ENCODE measurements around the gene MORN2. TPM values are rescaled to one million over a fixed set of nuclear protein-coding genes. Genes with fewer than 3 reads are reported as not detected.

The MORN2 gene
- total and polyA plus RNA-seq, 2 donors (not counting 3 experiments of a cell fraction or from before 2014, with no cell fraction given), result 11.6 to 15.0 TPM

DNA sequence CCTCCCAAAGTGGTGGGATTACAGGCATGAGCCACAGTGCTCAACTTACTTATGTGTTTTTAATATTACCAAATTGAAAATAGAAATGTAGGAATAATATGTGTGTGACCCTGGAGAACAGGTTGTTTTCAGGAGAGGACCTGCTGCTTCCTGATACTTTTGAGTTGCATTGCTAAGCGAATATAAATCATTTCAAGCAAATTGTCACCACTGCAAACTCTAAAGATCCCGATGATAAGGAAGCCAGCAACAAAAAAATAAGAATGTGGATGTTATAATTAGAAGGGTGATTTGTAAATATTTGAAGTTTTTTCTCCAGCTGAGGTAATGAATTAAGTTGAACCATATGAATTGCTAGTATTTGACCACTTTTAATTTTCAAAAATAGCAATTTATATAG is 54.8 kb downstream of the MORN2 start:
- DNase-seq (ENCODE audit: low read depth, low spot score), result no peak
- Histone ChIP-seq H3K36me3 (ENCODE audit: control insufficient read depth in 2 of 2, extremely low read depth in 1 of 2, insufficient read depth in 2 of 2, low read length in 2 of 2) (no peaks in the 10 kb centered on the region), H3K4me3 (replicated peaks in 1 of 3; ENCODE audit: insufficient read depth in 1 of 3, low read depth in 1 of 3, low read length in 3 of 3) (no peak overlapping the region), H3K4me2 (ENCODE audit: insufficient read depth, low read length) (no peak overlapping the region), H3K4me1 (ENCODE audit: control insufficient read depth, extremely low read depth, insufficient read depth, low read length) (no peaks in the 10 kb centered on the region), H2AFZ (ENCODE audit: low read depth, low read length) (no peak overlapping the region), H3K9ac (replicated peaks; ENCODE audit: extremely low read depth, insufficient read depth, low read length) (no peak overlapping the region), H3K9me1 (replicated peaks; ENCODE audit: control insufficient read depth, extremely low read depth, insufficient read depth, low read length) (no peaks in the 10 kb centered on the region), H3K27ac (ENCODE audit: insufficient read depth, low read depth, low read length) (no peak overlapping the region), H3K9me3 (replicated peaks; ENCODE audit: control insufficient read depth, insufficient read depth, low read length) (no peaks in the 10 kb centered on the region), H4K20me1 (replicated peaks; ENCODE audit: control insufficient read depth, extremely low read depth, insufficient read depth, low read length) (no peaks in the 10 kb centered on the region), H3K79me2 (ENCODE audit: control insufficient read depth, insufficient read depth, low read length) (no peaks in the 10 kb centered on the region), H3K27me3 (ENCODE audit: control insufficient read depth in 2 of 2, insufficient read depth in 2 of 2, low read length in 2 of 2) (peaks cover 0 to 2% of the 10 kb centered on the region in 2 experiments)
- CTCF ChIA-PET, result no interaction called here
- POLR2A ChIA-PET, result no interaction called here
- dilution Hi-C loops (cut with MboI; ENCODE audit: extremely low pct_ligation_motif_present, low sequenced_read_pairs), result no loop called here
- FAIRE-seq, result no peak
- TF ChIP-seq GATA2 (IDR thresholded peaks at IDR 0.05; ENCODE audit: insufficient read depth, insufficient read length, low read depth, low read length), result no peak
- BruUV-seq (replicated peaks), result no TSS peak
- intact Hi-C loops (cut with micrococcal nuclease), result no loop called here

Small RNA genes lying within 50 kb of the gene (small RNA-seq; reads per million reads assigned to genes)
- gene RNU6-851P (ENCODE audit: insufficient read depth, insufficient read length, low read depth, low replicate concordance), result not detected

Other genes starting within 250 kb of the MORN2 start
- gene GALM, start 209.9 kb upstream of the MORN2 start, total RNA-seq, result 5.4 and 6.1 TPM in 2 replicates
- 4.6 and 4.8 TPM in 2 replicates for gene GALM, start 209.9 kb upstream of the MORN2 start, polyA plus RNA-seq
- gene SRSF7, start 124.6 kb upstream of the MORN2 start, total RNA-seq, result 202 and 204 TPM in 2 replicates
- gene SRSF7, start 124.6 kb upstream of the MORN2 start, polyA plus RNA-seq, result 118 and 165 TPM in 2 replicates
- 14.4 and 19.7 TPM in 2 replicates for gene GEMIN6, start 97.8 kb upstream of the MORN2 start, total RNA-seq
- 4.7 and 6.0 TPM in 2 replicates for gene GEMIN6, start 97.8 kb upstream of the MORN2 start, polyA plus RNA-seq
- gene DHX57, start within 50 bp of the MORN2 start, total RNA-seq, result 22.9 and 28.2 TPM in 2 replicates
- 7.8 and 8.7 TPM in 2 replicates for gene DHX57, start within 50 bp of the MORN2 start, polyA plus RNA-seq
- 0.12 and 0.18 TPM in 2 replicates for gene ARHGEF33, start 13.9 kb downstream of the MORN2 start, total RNA-seq
- 0.03 and 0.15 TPM in 2 replicates for gene ARHGEF33, start 13.9 kb downstream of the MORN2 start, polyA plus RNA-seq
- gene SOS1, start 245.1 kb downstream of the MORN2 start, total RNA-seq, result 29.3 and 32.5 TPM in 2 replicates
- gene SOS1, start 245.1 kb downstream of the MORN2 start, polyA plus RNA-seq, result 22.2 and 27.6 TPM in 2 replicates

Data from endothelial cell of umbilical vein (primary cell).